Uterus (tissue), 4 donors: ENCODE data around the gene ATF6. TPM values are rescaled to one million over a fixed set of nuclear protein-coding genes. Genes with fewer than 3 reads are reported as not detected.
"Not testable (repeated sequence)": the region's sequence is repeated elsewhere in the genome, so short reads cannot be mapped to it uniquely, and the experiment has no call there.

Experiments used
- DNase-seq, 2 donors: peaks; one replicate each; pipeline ENCODE4 v3.0.0-alpha.2; 2019 to 2020
- H3K27ac ChIP-seq, 2 donors: fragments of 200-600 bp; sonication (generic); 1 replicate in 1 of 2; 2 replicates in 1 of 2; pipeline ENCODE4 v1.5.1; 2016 to 2018
- H3K27me3 ChIP-seq, 2 donors: fragments of 200-600 bp; sonication (generic); one replicate each; pipeline ENCODE4 v1.5.1; 2018 to 2019; ENCODE audit warnings: control low read depth in 1 of 2
- H3K36me3 ChIP-seq, 2 donors: fragments of 200-600 bp; sonication (generic); one replicate each; pipeline ENCODE4 v1.5.1; 2019; ENCODE audit warnings: control low read depth in 1 of 2
- H3K4me1 ChIP-seq, 2 donors: fragments of 200-600 bp; sonication (generic); one replicate each; pipeline ENCODE4 v1.5.1; 2018 to 2019; ENCODE audit warnings: control low read depth in 1 of 2
- H3K4me3 ChIP-seq, 2 donors: fragments of 200-600 bp; sonication (generic); 1 replicate in 1 of 2; 2 replicates in 1 of 2; pipeline ENCODE4 v1.5.1; 2018 to 2019; ENCODE audit warnings: mild to moderate bottlenecking in 1 of 2
- H3K9me3 ChIP-seq, 2 donors: fragments of 200-600 bp; sonication (generic); one replicate each; pipeline ENCODE4 v1.5.1; 2019; ENCODE audit warnings: control low read depth in 1 of 2
- POLR2A ChIP-seq, 2 donors: fragments of 450-650 bp; IDR thresholded peaks; one replicate each; pipeline ENCODE4 v1.6.1; 2016; ENCODE audit warnings: antibody characterized with exemption in 2 of 2, mild to moderate bottlenecking in 1 of 2, moderate library complexity in 1 of 2
- intact Hi-C: fragments of 100-400 bp; cut with DNase I; formaldehyde crosslinking; loops from one replicate; pipeline ENCODE4 v1.15.1; 2023; ENCODE audit warnings: low total_unique reads
- total RNA-seq, 4 donors: library from RNA; depleted of rRNA in 3 of 4; stranded (reverse); fragments of >200 nt in 3 of 4; gene quantifications; one replicate each; pipeline versions ENCODE4 v1.1.0 to v1.2.4, GENCODE V29; 2014 to 2023
- TF ChIP-seq, protein P1 (sequence below), 4 experiments: fragments of 200-600 bp in 2 of 4; fragments of 450-650 bp in 2 of 4; sonication (generic) in 2 of 4; IDR thresholded peaks; one replicate each; pipeline ENCODE4 v1.5.1; 2016 to 2019; ENCODE audit warnings: antibody characterized with exemption in 4 of 4, mild to moderate bottlenecking in 2 of 4, moderate library complexity in 1 of 4
- donor health status: DM: yes; HTN: yes; CAD: no.

ATF6 gene
- total RNA-seq, 4 donors from 2014 or later: 16.2 to 37.7 (median 30.0) TPM

DNA sequence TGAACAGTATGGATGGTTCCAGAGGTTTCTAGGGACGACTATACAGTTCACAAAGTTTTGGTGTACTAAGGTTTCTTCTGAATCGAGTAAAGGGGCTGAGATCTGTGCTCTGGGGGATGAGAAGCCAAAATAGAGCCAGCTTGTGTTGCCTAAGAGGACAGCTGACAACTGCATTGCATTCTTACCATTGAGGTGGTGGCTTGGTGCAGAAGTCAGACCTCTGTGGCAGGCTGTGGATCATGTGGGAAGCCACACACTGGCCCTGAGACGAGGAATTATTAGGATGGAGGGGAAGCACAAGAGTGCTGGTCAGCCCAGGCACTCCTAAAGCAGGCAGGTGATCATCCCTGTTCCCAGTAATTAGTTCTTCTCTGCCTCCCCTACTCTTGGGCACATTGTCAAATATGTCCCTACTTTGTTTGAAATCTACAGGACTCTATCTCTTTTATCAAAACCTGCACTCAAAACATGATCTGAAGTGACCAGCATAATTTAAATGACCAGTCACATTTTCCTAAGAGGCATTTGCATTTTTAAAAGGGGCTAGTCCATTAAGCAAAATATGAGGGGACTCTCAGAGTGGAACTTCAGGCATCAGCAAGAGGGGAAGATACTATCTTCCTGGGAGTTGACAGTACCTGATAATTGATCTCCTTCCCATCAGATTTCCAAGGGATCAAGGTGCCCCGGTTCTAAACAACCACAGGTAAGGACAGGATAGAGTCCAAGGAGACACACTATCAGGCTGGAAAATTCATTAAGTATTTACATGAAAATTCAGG lies 45.0 kb upstream of the ATF6 start, which contains the start of gene FCRLB:
Gene FCRLB, plus strand, starts transcription at position 589 of the 782 bp plus-strand sequence. CDS start 1,129 bp downstream, outside the sequence.
- H3K27me3 ChIP-seq: no peaks in the 10 kb centered on the region
- TF ChIP-seq, protein P1, sequence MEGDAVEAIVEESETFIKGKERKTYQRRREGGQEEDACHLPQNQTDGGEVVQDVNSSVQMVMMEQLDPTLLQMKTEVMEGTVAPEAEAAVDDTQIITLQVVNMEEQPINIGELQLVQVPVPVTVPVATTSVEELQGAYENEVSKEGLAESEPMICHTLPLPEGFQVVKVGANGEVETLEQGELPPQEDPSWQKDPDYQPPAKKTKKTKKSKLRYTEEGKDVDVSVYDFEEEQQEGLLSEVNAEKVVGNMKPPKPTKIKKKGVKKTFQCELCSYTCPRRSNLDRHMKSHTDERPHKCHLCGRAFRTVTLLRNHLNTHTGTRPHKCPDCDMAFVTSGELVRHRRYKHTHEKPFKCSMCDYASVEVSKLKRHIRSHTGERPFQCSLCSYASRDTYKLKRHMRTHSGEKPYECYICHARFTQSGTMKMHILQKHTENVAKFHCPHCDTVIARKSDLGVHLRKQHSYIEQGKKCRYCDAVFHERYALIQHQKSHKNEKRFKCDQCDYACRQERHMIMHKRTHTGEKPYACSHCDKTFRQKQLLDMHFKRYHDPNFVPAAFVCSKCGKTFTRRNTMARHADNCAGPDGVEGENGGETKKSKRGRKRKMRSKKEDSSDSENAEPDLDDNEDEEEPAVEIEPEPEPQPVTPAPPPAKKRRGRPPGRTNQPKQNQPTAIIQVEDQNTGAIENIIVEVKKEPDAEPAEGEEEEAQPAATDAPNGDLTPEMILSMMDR (IDR thresholded peaks at IDR 0.05): no peak
- no peak for TF ChIP-seq POLR2A (IDR thresholded peaks at IDR 0.05)
- no peaks in the 10 kb centered on the region for H3K36me3 ChIP-seq
- no peaks in the 10 kb centered on the region for H3K4me1 ChIP-seq
- DNase-seq: no peak
- H3K4me3 ChIP-seq: no peak within 1 kb of the TSS
- no peak within 1 kb of the TSS for H3K27ac ChIP-seq
- no peaks in the 10 kb centered on the region for H3K9me3 ChIP-seq
- intact Hi-C loops: no loop called here

DNA sequence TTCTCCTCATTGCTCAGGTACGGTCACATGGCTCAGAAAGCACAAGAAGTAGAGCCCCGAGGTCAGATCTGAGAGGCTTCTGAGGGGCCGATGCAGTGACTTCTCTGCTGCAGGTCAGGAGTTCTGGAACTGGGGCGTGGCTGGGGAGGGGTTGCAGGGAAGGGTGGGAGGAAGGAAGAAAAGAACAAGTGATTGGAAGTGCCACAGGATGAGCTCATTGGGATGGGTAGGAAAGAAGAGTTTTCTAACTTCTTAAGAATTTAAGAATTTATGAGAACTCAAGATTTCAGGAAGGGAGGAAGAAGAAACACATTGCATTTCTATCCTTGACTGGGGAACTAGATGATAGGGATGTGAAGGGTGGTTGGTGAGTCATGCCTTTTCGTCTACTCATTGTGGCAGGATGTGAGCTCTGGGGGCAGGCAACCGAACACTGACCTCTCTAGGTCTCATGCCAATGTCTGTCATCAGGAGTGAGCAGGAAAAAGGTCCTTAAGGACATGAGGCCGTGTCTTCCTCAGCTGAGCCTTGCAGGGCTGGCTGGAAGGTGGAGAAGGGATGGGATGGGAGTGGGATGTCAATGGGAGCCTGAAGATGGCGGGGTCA lies 44.3 kb upstream of the ATF6 start:
- Histone ChIP-seq H3K4me3 (no peak overlapping the region), H3K36me3 (no peaks in the 10 kb centered on the region), H3K9me3 (no peaks in the 10 kb centered on the region), H3K27me3 (no peaks in the 10 kb centered on the region), H3K4me1 (no peaks in the 10 kb centered on the region), H3K27ac (no peak overlapping the region)
- intact Hi-C loops: no loop called here
- DNase-seq: no peak
- TF ChIP-seq, protein P1 (IDR thresholded peaks at IDR 0.05): no peak
- TF ChIP-seq POLR2A (IDR thresholded peaks at IDR 0.05): no peak

DNA sequence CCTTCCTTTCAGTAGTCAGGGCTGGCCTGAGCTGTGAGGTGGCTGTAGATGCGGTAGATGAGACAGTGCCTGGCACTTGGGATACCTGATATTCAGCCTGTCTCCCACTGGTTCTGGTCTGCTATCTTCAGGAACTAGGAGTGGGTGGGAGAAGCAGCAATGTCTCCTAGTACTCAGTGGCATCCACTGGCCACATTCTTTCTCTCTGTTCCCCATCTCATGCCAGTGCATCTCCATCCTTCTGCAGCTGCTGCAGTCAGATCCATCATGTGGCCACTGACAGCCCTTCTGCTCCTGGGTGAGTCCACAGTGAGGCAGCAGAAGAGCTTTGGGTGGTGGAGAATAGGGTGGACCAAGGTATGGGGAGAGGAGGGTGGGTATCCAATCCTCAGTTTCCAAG lies 43.7 kb upstream of the ATF6 start:
- TF ChIP-seq, protein P1 (IDR thresholded peaks at IDR 0.05): no peak
- no peak for TF ChIP-seq POLR2A (IDR thresholded peaks at IDR 0.05)
- Histone ChIP-seq H3K36me3 (no peaks in the 10 kb centered on the region), H3K9me3 (no peaks in the 10 kb centered on the region), H3K27me3 (no peaks in the 10 kb centered on the region), H3K4me3 (no peak overlapping the region), H3K4me1 (no peaks in the 10 kb centered on the region), H3K27ac (no peak overlapping the region)
- intact Hi-C loops: no loop called here
- DNase-seq: no peak

DNA sequence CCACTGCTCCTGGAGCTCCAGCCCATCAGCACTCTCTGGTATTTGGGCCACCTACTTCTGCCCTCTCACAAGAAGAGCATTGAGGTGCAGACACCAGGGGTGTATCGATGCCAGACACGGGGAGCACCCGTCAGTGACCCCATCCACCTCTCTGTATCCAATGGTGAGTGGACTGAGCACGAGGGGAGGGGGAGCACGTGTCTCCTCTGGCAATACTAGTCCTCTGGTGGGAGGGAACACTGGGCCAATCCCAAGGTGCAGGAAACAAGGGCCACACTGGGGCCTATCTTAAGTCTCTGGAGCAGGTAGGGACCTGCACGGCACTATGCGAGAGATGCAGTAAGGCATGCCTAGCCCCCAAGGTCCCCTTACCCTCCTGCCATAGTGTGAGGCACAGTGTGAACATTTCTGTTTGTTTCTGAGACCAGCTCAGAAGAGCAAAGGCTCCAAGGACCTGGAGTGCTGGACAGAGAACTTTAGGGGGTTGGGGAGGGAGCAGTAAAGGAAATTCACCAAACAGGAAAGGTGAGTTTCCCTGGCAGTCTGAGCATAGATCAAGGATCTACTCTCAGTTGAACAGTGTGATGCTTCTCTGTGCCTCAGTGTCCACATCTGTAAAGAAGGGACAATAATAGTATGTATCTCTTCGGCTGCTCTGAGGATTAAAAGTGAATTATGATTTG lies 42.5 kb upstream of the ATF6 start:
- no peaks in the 10 kb centered on the region for H3K9me3 ChIP-seq
- H3K4me3 ChIP-seq: no peak overlapping the region
- DNase-seq: no peak
- no peaks in the 10 kb centered on the region for H3K27me3 ChIP-seq
- TF ChIP-seq, protein P1 (IDR thresholded peaks at IDR 0.05): no peak
- no peaks in the 10 kb centered on the region for H3K4me1 ChIP-seq
- intact Hi-C loops: no loop called here
- no peak overlapping the region for H3K27ac ChIP-seq
- no peaks in the 10 kb centered on the region for H3K36me3 ChIP-seq

DNA sequence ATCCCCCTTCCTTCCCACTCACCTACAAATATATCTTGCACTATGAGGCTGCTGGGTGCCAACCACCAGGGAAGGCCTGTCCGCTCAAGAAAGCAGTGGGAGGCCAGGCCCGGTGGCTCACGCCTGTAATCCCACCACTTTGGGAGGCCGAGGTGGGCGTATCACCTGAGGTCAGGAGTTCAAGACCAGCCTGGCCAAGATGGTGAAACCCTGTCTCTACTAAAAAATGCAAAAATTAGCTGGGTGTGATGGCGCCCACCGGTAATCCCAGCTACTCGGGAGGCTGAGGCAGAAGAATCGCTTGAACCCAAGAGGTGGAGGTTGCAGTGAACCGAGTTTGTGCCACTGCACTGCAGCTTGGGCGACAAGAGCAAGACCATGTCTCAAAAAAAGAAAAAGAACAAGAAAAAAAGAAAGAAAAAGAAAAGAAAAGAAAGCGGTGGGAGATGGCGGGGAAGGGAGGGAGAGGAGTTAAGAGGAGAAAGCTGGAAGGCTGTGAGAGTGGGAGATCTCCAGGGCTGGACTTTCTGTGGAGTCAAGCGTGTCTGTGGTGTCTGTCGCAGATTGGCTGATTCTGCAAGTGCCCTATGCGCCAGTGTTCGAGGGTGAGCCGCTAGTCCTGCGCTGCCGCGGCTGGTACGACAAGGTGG lies 40.7 kb upstream of the ATF6 start:
- intact Hi-C loops, H3K4me1 ChIP-seq, H3K36me3 ChIP-seq, H3K27me3 ChIP-seq, H3K9me3 ChIP-seq, DNase-seq: not testable (repeated sequence)
- Histone ChIP-seq H3K4me3 (peak overlapping the region; percentile 58 to 74), H3K27ac (peak overlapping the region; percentile 89 to 91)
